Panc1 (cell line): ENCODE data around the gene GALNT1.

Experiments used
- POLR2AphosphoS5 ChIP-seq: IDR thresholded peaks from 2 replicates; pipeline ENCODE4 v1.6.1; 2012; ENCODE audit warnings: mild to moderate bottlenecking, low read depth, low read length, moderate library complexity
- SIN3A ChIP-seq: IDR thresholded peaks from 2 replicates; pipeline ENCODE4 v1.6.1; 2012; ENCODE audit warnings: low read depth, mild to moderate bottlenecking, low read length, moderate library complexity, borderline replicate concordance; ENCODE audit not compliant: insufficient read depth
- TCF7L2 ChIP-seq: IDR thresholded peaks from 2 replicates; pipeline ENCODE4 v1.6.1; 2011; ENCODE audit warnings: mild to moderate bottlenecking, low read depth, low read length, inconsistent platforms
- TF ChIP-seq, protein P1 (sequence below): fragments of 450-650 bp; IDR thresholded peaks from 2 replicates; pipeline ENCODE4 v1.5.1; 2017; ENCODE audit warnings: mild to moderate bottlenecking
- TF ChIP-seq, protein P2 (sequence below), 2 experiments: IDR thresholded peaks; 2 replicates each; pipeline ENCODE4 v1.6.1; 2011 to 2012; ENCODE audit warnings: low read depth in 2 of 2, control low read depth in 1 of 2, low read length in 1 of 2, mild to moderate bottlenecking in 1 of 2, moderate library complexity in 1 of 2; ENCODE audit not compliant: insufficient read depth in 1 of 2

GRCh38 chr18:35653392-35654135, 72.0 kb downstream of the GALNT1 start:
- TF ChIP-seq POLR2AphosphoS5 (no peak), SIN3A (no peak), TCF7L2 (no peak)
- TF ChIP-seq, protein P1, sequence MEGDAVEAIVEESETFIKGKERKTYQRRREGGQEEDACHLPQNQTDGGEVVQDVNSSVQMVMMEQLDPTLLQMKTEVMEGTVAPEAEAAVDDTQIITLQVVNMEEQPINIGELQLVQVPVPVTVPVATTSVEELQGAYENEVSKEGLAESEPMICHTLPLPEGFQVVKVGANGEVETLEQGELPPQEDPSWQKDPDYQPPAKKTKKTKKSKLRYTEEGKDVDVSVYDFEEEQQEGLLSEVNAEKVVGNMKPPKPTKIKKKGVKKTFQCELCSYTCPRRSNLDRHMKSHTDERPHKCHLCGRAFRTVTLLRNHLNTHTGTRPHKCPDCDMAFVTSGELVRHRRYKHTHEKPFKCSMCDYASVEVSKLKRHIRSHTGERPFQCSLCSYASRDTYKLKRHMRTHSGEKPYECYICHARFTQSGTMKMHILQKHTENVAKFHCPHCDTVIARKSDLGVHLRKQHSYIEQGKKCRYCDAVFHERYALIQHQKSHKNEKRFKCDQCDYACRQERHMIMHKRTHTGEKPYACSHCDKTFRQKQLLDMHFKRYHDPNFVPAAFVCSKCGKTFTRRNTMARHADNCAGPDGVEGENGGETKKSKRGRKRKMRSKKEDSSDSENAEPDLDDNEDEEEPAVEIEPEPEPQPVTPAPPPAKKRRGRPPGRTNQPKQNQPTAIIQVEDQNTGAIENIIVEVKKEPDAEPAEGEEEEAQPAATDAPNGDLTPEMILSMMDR: no peak
- TF ChIP-seq, protein P2, sequence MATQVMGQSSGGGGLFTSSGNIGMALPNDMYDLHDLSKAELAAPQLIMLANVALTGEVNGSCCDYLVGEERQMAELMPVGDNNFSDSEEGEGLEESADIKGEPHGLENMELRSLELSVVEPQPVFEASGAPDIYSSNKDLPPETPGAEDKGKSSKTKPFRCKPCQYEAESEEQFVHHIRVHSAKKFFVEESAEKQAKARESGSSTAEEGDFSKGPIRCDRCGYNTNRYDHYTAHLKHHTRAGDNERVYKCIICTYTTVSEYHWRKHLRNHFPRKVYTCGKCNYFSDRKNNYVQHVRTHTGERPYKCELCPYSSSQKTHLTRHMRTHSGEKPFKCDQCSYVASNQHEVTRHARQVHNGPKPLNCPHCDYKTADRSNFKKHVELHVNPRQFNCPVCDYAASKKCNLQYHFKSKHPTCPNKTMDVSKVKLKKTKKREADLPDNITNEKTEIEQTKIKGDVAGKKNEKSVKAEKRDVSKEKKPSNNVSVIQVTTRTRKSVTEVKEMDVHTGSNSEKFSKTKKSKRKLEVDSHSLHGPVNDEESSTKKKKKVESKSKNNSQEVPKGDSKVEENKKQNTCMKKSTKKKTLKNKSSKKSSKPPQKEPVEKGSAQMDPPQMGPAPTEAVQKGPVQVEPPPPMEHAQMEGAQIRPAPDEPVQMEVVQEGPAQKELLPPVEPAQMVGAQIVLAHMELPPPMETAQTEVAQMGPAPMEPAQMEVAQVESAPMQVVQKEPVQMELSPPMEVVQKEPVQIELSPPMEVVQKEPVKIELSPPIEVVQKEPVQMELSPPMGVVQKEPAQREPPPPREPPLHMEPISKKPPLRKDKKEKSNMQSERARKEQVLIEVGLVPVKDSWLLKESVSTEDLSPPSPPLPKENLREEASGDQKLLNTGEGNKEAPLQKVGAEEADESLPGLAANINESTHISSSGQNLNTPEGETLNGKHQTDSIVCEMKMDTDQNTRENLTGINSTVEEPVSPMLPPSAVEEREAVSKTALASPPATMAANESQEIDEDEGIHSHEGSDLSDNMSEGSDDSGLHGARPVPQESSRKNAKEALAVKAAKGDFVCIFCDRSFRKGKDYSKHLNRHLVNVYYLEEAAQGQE (IDR thresholded peaks at IDR 0.05; ENCODE audit: insufficient read depth in 1 of 2, low read depth in 2 of 2, low read length in 1 of 2): no peak
